Calu3 (cell line): ENCODE results near the gene ASGR1. TPM values are rescaled to one million over a fixed set of nuclear protein-coding genes. Genes with fewer than 3 reads are reported as not detected.

Source experiments
- BruUV-seq: library from RNA; stranded (reverse); fragments of 400-500 nt; replicated peaks from 2 replicates; lab custom pipeline; 2021; lab: Mats Ljungman, UMichigan
- CTCF ChIA-PET: fragments of 300-600 bp; sonication (Branson Sonifier 250); formaldehyde crosslinking; loops from one replicate; lab custom pipeline; 2022; ENCODE audit warnings: antibody characterized with exemption; lab: Charles Lee
- DNase-seq: peaks from one replicate; pipeline ENCODE4 v3.0.0; 2022
- H3K27ac Mint-ChIP-seq: one replicate; pipeline ENCODE4 v1.8.0; 2022; ENCODE audit warnings: mixed read lengths; ENCODE audit not compliant: unreplicated experiment
- H3K27me3 Mint-ChIP-seq: one replicate; pipeline ENCODE4 v1.8.0; 2022; ENCODE audit warnings: mixed read lengths; ENCODE audit not compliant: unreplicated experiment
- H3K36me3 Mint-ChIP-seq: one replicate; pipeline ENCODE4 v1.8.0; 2022; ENCODE audit warnings: mild to moderate bottlenecking, moderate library complexity, mixed read lengths; ENCODE audit not compliant: insufficient read depth, unreplicated experiment
- H3K4me1 Mint-ChIP-seq: one replicate; pipeline ENCODE4 v1.8.0; 2022; ENCODE audit warnings: mild to moderate bottlenecking, low read depth, mixed read lengths; ENCODE audit not compliant: unreplicated experiment
- H3K4me3 Mint-ChIP-seq: one replicate; pipeline ENCODE4 v1.8.0; 2022; ENCODE audit warnings: mild to moderate bottlenecking, low read depth, moderate library complexity, mixed read lengths; ENCODE audit not compliant: unreplicated experiment
- H3K9me3 Mint-ChIP-seq: one replicate; pipeline ENCODE4 v1.8.0; 2022; ENCODE audit warnings: low read depth, mixed read lengths; ENCODE audit not compliant: unreplicated experiment
- CTCF ChIP-seq: fragments of 200-600 bp; IDR thresholded peaks from one replicate; pipeline ENCODE4 v1.8.0; 2022; ENCODE audit warnings: antibody characterized with exemption; ENCODE audit not compliant: unreplicated experiment
- intact Hi-C: fragments of 100-400 bp; cut with micrococcal nuclease; formaldehyde crosslinking; loops from one replicate; pipeline ENCODE4 v1.10.0; 2022; ENCODE audit not compliant: unreplicated experiment
- total RNA-seq: library from RNA; stranded (reverse); gene quantifications from 2 replicates; pipeline ENCODE4 v1.2.3, GENCODE V29; 2022

The ASGR1 gene
- total RNA-seq, 1 experiment from 2014 or later = 0.26 TPM

- intact Hi-C loops = no loop called here
- H3K4me3 Mint-ChIP-seq = peak overlapping the region; percentile 74
- H3K27me3 Mint-ChIP-seq = peaks cover 63% of the 10 kb centered on the region
- H3K27ac Mint-ChIP-seq = peak overlapping the region; percentile 85
- peak; percentile 98 for DNase-seq
- H3K36me3 Mint-ChIP-seq = peaks cover 21% of the 10 kb centered on the region
- CTCF ChIA-PET = interaction anchor here (0.5 to 0.8 kb wide), 3 partner anchors 24 to 400 kb away, joined by 3 to 13 read pairs (median 7); no protein-coding TSS in a partner anchor
- H3K4me1 Mint-ChIP-seq = peaks cover 17% of the 10 kb centered on the region
- peak; percentile 12 for TF ChIP-seq CTCF
- no TSS peak for BruUV-seq
- no peaks in the 10 kb centered on the region for H3K9me3 Mint-ChIP-seq
Observed at GRCh38 chr17:7214300-7215135, 35.3 kb upstream of the ASGR1 start.

- Mint-ChIP-seq H3K27me3 (peaks cover 70% of the 10 kb centered on the region), H3K36me3 (peaks cover 19% of the 10 kb centered on the region), H3K4me3 (peak overlapping the region; percentile 74), H3K4me1 (peaks cover 17% of the 10 kb centered on the region), H3K9me3 (no peaks in the 10 kb centered on the region), H3K27ac (peak overlapping the region; percentile 85)
- CTCF ChIA-PET = interaction anchor here (0.5 kb wide), 1 partner anchor 25 kb away, joined by 13 read pairs; no protein-coding TSS in a partner anchor
- no peak for TF ChIP-seq CTCF
- BruUV-seq = no TSS peak
- intact Hi-C loops = no loop called here
- no peak for DNase-seq
Observed at GRCh38 chr17:7213895-7214299, 34.7 kb upstream of the ASGR1 start.

GRCh38 chr17:7211491-7212273 lies 32.5 kb upstream of the ASGR1 start:
- no peak overlapping the region for H3K4me3 Mint-ChIP-seq
- no peak for DNase-seq
- H3K27me3 Mint-ChIP-seq = peaks cover 89% of the 10 kb centered on the region
- peaks cover 25% of the 10 kb centered on the region for H3K4me1 Mint-ChIP-seq
- BruUV-seq = no TSS peak
- H3K9me3 Mint-ChIP-seq = no peaks in the 10 kb centered on the region
- no peak overlapping the region for H3K27ac Mint-ChIP-seq
- peaks cover 19% of the 10 kb centered on the region for H3K36me3 Mint-ChIP-seq
- no peak for TF ChIP-seq CTCF
- CTCF ChIA-PET = no interaction called here
- intact Hi-C loops = no loop called here

GRCh38 chr17:7208754-7209460 lies 29.7 kb upstream of the ASGR1 start:
- DNase-seq = no peak
- intact Hi-C loops = no loop called here
- Mint-ChIP-seq H3K4me1 (peaks cover 16% of the 10 kb centered on the region), H3K36me3 (peaks cover 7% of the 10 kb centered on the region), H3K4me3 (no peak overlapping the region), H3K27ac (no peak overlapping the region), H3K27me3 (peaks cover 98% of the 10 kb centered on the region), H3K9me3 (no peaks in the 10 kb centered on the region)
- no peak for TF ChIP-seq CTCF
- CTCF ChIA-PET = no interaction called here
- BruUV-seq = no TSS peak
